Peyer's patch (tissue), 4 donors: ENCODE data around the gene CCDC85C. TPM values are rescaled to one million over a fixed set of nuclear protein-coding genes. Genes with fewer than 3 reads are reported as not detected.

ENCODE experiments used
- DNase-seq, 3 donors: peaks; one replicate each; pipeline ENCODE4 v3.0.0-alpha.2; 2017 to 2019
- H3K27ac ChIP-seq, 4 donors: fragments of 200-600 bp; sonication (generic); one replicate each; pipeline ENCODE4 v1.5.1; 2016 to 2019
- H3K27me3 ChIP-seq, 2 donors: fragments of 200-600 bp; sonication (generic); one replicate each; pipeline ENCODE4 v1.5.1; 2019
- H3K36me3 ChIP-seq, 3 donors: fragments of 200-600 bp; sonication (generic); one replicate each; pipeline ENCODE4 v1.5.1; 2016 to 2019
- H3K4me1 ChIP-seq, 4 donors: fragments of 200-600 bp; sonication (generic); one replicate each; pipeline ENCODE4 v1.5.1; 2016 to 2019
- H3K4me3 ChIP-seq, 4 donors: fragments of 200-600 bp; sonication (generic); 1 replicate in 3 of 4; 2 replicates in 1 of 4; pipeline ENCODE4 v1.5.1; 2016 to 2019; ENCODE audit warnings: mild to moderate bottlenecking in 1 of 4
- H3K9me3 ChIP-seq, 4 donors: fragments of 200-600 bp; sonication (generic); one replicate each; pipeline ENCODE4 v1.5.1; 2016 to 2019; ENCODE audit warnings: mild to moderate bottlenecking in 1 of 4
- POLR2A ChIP-seq, 2 donors: fragments of 450-650 bp; IDR thresholded peaks; one replicate each; pipeline ENCODE4 v1.5.1; 2017; ENCODE audit warnings: antibody characterized with exemption in 2 of 2, mild to moderate bottlenecking in 2 of 2, moderate library complexity in 2 of 2
- total RNA-seq, 4 donors: library from RNA; depleted of rRNA; stranded (reverse); fragments of >200 nt; gene quantifications; one replicate each; pipeline ENCODE4 v1.1.0, GENCODE V29; 2016
- TF ChIP-seq, protein P1 (sequence below), 6 experiments: fragments of 450-650 bp in 4 of 6; fragments of 200-600 bp in 2 of 6; sonication (generic) in 1 of 6; IDR thresholded peaks; one replicate each; pipeline ENCODE4 v1.5.1; 2017 to 2019; ENCODE audit warnings: antibody characterized with exemption in 6 of 6, mild to moderate bottlenecking in 3 of 6, moderate library complexity in 1 of 6

Gene CCDC85C
- total RNA-seq, 4 donors from 2014 or later, result 19.8 to 98.1 (median 78.8) TPM

DNA sequence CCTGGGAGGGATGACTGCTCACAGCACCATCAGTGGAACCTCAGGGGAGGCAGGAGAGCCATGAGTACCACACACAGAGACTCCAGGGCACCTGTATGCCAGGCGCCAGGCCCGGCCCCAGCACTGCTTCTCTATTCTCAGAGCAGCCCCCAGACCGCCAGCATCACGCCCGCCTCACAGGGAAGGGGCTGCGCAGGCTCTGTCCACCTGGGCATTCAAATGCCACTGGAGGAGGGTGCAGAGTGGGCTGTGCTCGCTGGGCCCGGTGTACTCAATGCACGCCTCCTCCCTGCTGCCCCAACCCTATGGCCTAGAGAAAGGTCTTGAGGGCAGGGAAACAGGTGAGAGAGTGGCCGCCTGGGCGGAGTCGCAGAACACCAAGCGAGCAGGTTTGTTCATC is 43.6 kb downstream of the CCDC85C start:
- Histone ChIP-seq H3K27me3 (no peaks in the 10 kb centered on the region), H3K9me3 (no peaks in the 10 kb centered on the region), H3K4me3 (no peak overlapping the region), H3K27ac (no peak overlapping the region), H3K36me3 (no peaks in the 10 kb centered on the region), H3K4me1 (peaks cover 0 to 65% (median 1%) of the 10 kb centered on the region in 4 donors)
- no peak for TF ChIP-seq POLR2A (IDR thresholded peaks at IDR 0.05)
- TF ChIP-seq, protein P1, sequence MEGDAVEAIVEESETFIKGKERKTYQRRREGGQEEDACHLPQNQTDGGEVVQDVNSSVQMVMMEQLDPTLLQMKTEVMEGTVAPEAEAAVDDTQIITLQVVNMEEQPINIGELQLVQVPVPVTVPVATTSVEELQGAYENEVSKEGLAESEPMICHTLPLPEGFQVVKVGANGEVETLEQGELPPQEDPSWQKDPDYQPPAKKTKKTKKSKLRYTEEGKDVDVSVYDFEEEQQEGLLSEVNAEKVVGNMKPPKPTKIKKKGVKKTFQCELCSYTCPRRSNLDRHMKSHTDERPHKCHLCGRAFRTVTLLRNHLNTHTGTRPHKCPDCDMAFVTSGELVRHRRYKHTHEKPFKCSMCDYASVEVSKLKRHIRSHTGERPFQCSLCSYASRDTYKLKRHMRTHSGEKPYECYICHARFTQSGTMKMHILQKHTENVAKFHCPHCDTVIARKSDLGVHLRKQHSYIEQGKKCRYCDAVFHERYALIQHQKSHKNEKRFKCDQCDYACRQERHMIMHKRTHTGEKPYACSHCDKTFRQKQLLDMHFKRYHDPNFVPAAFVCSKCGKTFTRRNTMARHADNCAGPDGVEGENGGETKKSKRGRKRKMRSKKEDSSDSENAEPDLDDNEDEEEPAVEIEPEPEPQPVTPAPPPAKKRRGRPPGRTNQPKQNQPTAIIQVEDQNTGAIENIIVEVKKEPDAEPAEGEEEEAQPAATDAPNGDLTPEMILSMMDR (IDR thresholded peaks at IDR 0.05), result no peak
- DNase-seq, result peak in 1 of 3 donors; percentile 43

DNA sequence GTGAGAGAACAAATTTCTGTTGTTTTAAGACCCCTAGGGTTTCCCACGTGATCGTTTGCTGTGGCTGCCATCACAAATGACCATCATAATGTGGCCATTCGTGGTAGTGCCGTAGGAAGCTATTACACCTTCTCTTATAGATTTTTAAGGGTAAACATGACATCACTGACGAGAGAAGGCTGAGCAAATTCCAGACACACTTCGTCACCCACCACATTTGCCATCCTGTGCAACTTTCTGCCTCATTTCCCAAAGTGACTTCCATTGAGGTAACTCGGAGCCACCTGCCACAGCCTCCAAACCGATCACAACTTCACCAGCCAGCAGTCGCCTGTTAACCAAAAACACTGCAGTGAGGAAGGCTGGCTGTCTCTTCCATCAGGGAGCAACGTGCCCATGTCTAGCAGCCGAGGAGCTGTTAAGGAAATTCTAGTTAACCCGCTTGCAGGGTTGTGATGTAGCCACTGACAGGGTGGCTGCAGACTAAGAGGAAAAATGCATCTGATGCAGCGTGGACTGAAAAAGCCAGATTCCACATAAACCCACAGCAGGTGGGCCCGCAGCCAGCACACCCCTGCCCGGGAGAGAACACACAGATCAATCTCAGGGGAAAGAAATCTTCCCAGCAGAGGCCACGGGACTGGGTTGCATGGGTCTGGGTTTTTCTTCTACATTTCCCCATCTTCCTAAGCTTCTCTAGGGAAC is 44.6 kb downstream of the CCDC85C start:
- no peak overlapping the region for H3K27ac ChIP-seq
- H3K9me3 ChIP-seq, result no peaks in the 10 kb centered on the region
- no peaks in the 10 kb centered on the region for H3K27me3 ChIP-seq
- no peak for DNase-seq
- H3K36me3 ChIP-seq, result no peaks in the 10 kb centered on the region
- H3K4me1 ChIP-seq, result peaks cover 0 to 65% (median 1%) of the 10 kb centered on the region in 4 donors
- no peak overlapping the region for H3K4me3 ChIP-seq
- TF ChIP-seq, protein P1 (IDR thresholded peaks at IDR 0.05), result no peak
- TF ChIP-seq POLR2A (IDR thresholded peaks at IDR 0.05), result no peak

DNA sequence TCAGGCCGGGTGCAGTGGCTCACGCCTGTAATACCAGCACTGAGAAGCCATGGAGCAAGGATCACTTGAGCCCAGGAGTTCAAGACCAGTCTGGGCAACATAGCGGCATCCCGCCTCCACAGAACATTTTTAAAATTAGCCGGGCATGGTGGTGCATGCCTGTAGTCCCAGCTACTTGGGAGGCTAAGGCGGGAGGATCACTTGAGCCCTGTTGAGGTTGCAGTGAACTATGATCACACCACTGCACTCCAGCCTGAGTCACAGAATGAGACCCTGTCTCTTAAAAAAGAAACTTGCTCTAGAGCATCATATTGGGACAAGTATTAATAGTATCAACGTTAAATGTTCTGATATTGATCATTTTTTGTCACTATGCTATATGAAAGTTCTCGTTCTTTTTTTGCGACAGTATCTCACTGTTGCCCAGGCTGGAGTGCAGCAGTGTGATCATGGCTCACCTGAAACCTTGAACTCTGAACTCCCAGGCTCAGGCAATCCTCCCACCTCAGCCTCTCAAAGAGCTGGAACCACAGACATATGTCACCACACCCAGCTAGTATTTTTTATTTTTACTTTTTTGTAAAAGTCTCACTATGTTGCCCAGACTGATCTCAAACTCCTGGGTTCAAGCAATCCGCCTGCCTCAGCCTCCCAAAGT is 47.7 kb downstream of the CCDC85C start:
- H3K27me3 ChIP-seq, result no peaks in the 10 kb centered on the region
- no peak overlapping the region for H3K4me3 ChIP-seq
- peak overlapping the region in 2 of 4 donors; percentile 80 to 93 for H3K27ac ChIP-seq
- TF ChIP-seq, protein P1 (IDR thresholded peaks at IDR 0.05), result no peak
- TF ChIP-seq POLR2A (IDR thresholded peaks at IDR 0.05), result no peak
- DNase-seq, result no peak
- H3K36me3 ChIP-seq, result no peaks in the 10 kb centered on the region
- peaks cover 0 to 65% (median 7%) of the 10 kb centered on the region in 4 donors for H3K4me1 ChIP-seq
- no peaks in the 10 kb centered on the region for H3K9me3 ChIP-seq

DNA sequence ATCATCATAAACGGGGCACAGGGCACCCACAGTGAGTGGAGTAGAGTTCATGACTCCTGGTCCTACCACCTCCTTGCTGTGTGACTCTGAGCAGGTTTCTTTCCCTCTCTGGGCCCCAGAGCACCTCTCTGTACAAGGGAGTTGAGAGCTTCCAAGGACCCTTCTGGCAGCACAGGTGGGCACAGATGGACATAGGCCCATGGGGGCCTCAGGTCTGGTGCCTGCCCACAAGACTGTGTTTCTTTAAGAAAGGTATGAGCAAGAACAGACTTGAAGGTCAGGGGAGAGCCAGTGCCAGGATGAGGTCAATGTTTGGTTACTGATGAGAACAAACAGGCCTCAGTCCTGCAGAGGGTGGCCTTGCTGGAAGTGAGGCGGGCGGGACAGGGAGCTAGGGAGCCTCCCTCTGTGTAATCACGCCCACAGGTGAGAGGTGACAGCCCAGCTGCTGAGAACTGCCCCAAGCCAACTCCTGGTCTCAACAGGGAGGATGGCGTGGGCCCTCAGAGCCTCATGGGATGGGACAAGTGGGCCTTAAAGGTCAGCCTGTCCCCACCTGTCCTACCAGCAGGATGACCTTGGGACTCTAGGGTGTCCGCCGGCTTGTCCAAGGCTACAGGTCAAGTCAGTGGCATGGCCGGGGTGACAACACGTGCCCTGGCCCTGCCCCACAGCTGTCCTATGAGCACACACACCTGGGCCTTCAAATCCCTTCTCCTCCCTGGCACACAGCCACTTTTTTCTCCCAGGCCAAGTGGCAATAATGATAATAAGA is 49.1 kb downstream of the CCDC85C start:
- peaks cover 0 to 59% (median 7%) of the 10 kb centered on the region in 4 donors for H3K4me1 ChIP-seq

DNA sequence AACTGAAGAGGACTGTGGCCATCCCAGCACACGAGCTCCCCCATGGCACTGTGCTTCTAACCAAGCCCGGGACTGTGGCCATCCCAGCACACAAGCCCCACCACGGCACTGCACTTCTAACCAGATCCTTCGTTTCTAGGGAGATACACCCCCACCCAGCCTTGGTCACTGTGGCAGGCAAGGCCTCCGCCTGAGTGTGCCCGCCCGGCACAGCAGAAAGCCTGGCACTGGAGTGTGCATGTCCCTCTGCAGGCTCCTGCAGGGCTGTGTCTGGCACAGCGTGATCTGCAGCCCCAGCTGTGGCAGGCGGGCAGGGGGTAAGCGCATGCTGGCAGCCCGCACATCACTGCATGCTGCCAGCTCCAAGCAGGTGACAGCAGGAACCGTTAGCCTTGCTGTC is 49.8 kb downstream of the CCDC85C start:
- Histone ChIP-seq H3K4me3 (no peak overlapping the region), H3K36me3 (no peaks in the 10 kb centered on the region), H3K27ac (peak overlapping the region in 2 of 4 donors; percentile 80 to 93), H3K9me3 (no peaks in the 10 kb centered on the region), H3K4me1 (peaks cover 0 to 59% (median 7%) of the 10 kb centered on the region in 4 donors), H3K27me3 (no peaks in the 10 kb centered on the region)
- TF ChIP-seq, protein P1 (IDR thresholded peaks at IDR 0.05), result no peak
- TF ChIP-seq POLR2A (IDR thresholded peaks at IDR 0.05), result no peak
- DNase-seq, result no peak

More for the DNA sequence above, 49.1 kb downstream of the CCDC85C start:
- no peak overlapping the region for H3K4me3 ChIP-seq
- H3K9me3 ChIP-seq, result no peaks in the 10 kb centered on the region
- DNase-seq, result peak in 2 of 3 donors; percentile 74 to 76
- no peaks in the 10 kb centered on the region for H3K36me3 ChIP-seq
- H3K27me3 ChIP-seq, result no peaks in the 10 kb centered on the region
- H3K27ac ChIP-seq, result peak overlapping the region in 3 of 4 donors; percentile 22 to 93 (median 80)
- TF ChIP-seq, protein P1 (IDR thresholded peaks at IDR 0.05), result no peak
- no peak for TF ChIP-seq POLR2A (IDR thresholded peaks at IDR 0.05)
